A673 (cell line): ENCODE results near the gene PBX1. TPM values are rescaled to one million over a fixed set of nuclear protein-coding genes. Genes with fewer than 3 reads are reported as not detected.

Experiments used
- BruUV-seq: library from RNA; stranded (reverse); fragments of 400-500 nt; replicated peaks from 2 replicates; lab custom pipeline; 2021; lab: Mats Ljungman, UMichigan
- CTCF ChIA-PET: fragments of 300-600 bp; sonication (Branson Sonifier 250); formaldehyde crosslinking; loops from one replicate; lab custom pipeline; 2022; ENCODE audit warnings: antibody characterized with exemption; lab: Charles Lee
- POLR2A ChIA-PET: fragments of 300-600 bp; sonication (Branson Sonifier 250); formaldehyde crosslinking; loops from one replicate; lab custom pipeline; 2022; ENCODE audit warnings: antibody characterized with exemption; ENCODE audit not compliant: low non-redundant PET; lab: Charles Lee
- DNase-seq: peaks from one replicate; pipeline ENCODE4 v3.0.0-alpha.2; 2015; ENCODE audit warnings: low spot score
- H3K27ac ChIP-seq: fragments of 200-600 bp; sonication (generic); 2 replicates; pipeline ENCODE4 v1.5.1; 2016; ENCODE audit warnings: mixed run types, low read depth, mild to moderate bottlenecking, mixed read lengths, antibody characterized with exemption, low read length; ENCODE audit not compliant: poor library complexity, severe bottlenecking
- H3K27me3 ChIP-seq: fragments of 200-600 bp; sonication (generic); replicated peaks from 2 replicates; pipeline ENCODE4 v1.6.1; 2017; ENCODE audit warnings: mixed run types, low read depth, mild to moderate bottlenecking, mixed read lengths, antibody characterized with exemption, low read length; ENCODE audit not compliant: insufficient read depth, poor library complexity
- H3K36me3 ChIP-seq: fragments of 200-600 bp; sonication (generic); 2 replicates; pipeline ENCODE4 v1.6.1; 2016; ENCODE audit warnings: mixed run types, mild to moderate bottlenecking, mixed read lengths, antibody characterized with exemption, low read length; ENCODE audit not compliant: insufficient read depth, poor library complexity, severe bottlenecking
- H3K4me1 ChIP-seq: fragments of 200-600 bp; sonication (generic); 2 replicates; pipeline ENCODE4 v1.6.1; 2017; ENCODE audit warnings: mixed run types, mild to moderate bottlenecking, mixed read lengths, antibody characterized with exemption, low read length; ENCODE audit not compliant: insufficient read depth, poor library complexity, severe bottlenecking
- H3K4me3 ChIP-seq: fragments of 200-600 bp; sonication (generic); 2 replicates; pipeline ENCODE4 v1.5.1; 2016; ENCODE audit warnings: low read depth, mixed run types, mild to moderate bottlenecking, mixed read lengths, low read length; ENCODE audit not compliant: poor library complexity, severe bottlenecking
- H3K9me3 ChIP-seq: fragments of 200-600 bp; sonication (generic); 2 replicates; pipeline ENCODE4 v1.6.1; 2016; ENCODE audit warnings: mixed run types, low read depth, mild to moderate bottlenecking, mixed read lengths, antibody characterized with exemption, low read length; ENCODE audit not compliant: poor library complexity, severe bottlenecking
- EZH2 ChIP-seq: fragments of 200-600 bp; sonication (generic); IDR thresholded peaks from 2 replicates; pipeline ENCODE4 v1.6.1; 2017; ENCODE audit warnings: borderline replicate concordance, low read depth, mild to moderate bottlenecking, mixed read lengths, antibody characterized with exemption, low read length; ENCODE audit not compliant: poor library complexity, severe bottlenecking
- intact Hi-C: fragments of 100-400 bp; cut with micrococcal nuclease; formaldehyde crosslinking; loops from one replicate; pipeline ENCODE4 v1.10.0; 2022; ENCODE audit not compliant: unreplicated experiment
- total RNA-seq: library from RNA; stranded (reverse); gene quantifications from 2 replicates; pipeline ENCODE4 v1.2.3, GENCODE V29; 2021
- TF ChIP-seq, protein P1 (sequence below): fragments of 300-800, 200-600 bp; sonication (generic); conservative IDR thresholded peaks from 2 replicates; pipeline ENCODE4 v1.5.1; 2017; ENCODE audit warnings: low read depth, mild to moderate bottlenecking, antibody characterized with exemption, low read length, moderate library complexity, mixed read lengths

PBX1 gene
- total RNA-seq, 1 experiment from 2014 or later, result 51.5 TPM

DNA sequence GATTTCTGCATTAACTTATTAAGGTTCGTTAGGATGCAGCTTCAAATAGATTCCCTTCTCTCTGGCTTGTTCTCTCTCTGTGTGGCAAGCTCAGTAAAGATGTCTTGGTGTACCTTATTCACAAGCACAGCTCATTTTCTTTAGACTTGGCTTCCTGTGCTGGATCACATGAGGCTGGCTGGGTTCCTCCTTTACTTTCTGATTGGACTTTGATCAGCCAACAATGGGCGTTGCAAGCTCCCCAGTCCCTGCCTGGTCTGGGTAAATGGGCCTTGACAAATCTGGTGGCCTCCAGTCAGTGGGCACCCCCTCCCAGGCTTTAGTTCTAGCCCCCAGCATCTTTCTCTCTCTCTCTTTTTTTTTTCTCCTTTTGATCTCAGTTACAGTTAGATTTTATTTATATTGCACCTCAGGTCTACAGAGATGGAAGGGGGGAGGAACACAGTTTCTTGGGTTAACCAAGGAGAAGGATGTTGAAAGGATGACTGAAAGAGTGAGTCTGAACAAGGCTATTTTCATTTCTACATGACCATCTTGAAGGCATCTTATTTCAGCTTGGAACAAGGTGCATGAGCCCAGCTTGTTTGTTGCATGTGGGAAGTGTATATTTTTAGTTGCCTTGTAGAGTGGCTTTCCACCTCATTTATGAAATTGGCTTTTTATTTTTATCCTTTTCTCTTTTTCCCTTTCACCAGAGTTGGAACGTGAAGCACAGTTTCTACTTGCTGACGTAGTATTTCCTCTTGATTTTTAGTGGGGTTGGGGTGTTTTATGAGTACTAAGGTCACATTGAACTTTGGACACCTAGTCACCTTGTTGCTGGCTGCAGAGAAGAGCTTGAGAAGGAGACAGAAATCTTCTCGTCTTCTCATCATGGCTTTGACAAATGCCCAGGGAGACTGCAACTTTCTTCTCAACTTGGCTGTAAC, 77.1 kb downstream of the PBX1 start:
- H3K27me3 ChIP-seq, result no peaks in the 10 kb centered on the region
- peak; percentile 68 for DNase-seq
- no TSS peak for BruUV-seq
- H3K36me3 ChIP-seq, result no peaks in the 10 kb centered on the region
- ChIA-PET CTCF (no interaction called here), POLR2A (no interaction called here)
- H3K4me3 ChIP-seq, result peak overlapping the region; percentile 21
- no peaks in the 10 kb centered on the region for H3K9me3 ChIP-seq
- no peak for TF ChIP-seq EZH2
- TF ChIP-seq, protein P1, sequence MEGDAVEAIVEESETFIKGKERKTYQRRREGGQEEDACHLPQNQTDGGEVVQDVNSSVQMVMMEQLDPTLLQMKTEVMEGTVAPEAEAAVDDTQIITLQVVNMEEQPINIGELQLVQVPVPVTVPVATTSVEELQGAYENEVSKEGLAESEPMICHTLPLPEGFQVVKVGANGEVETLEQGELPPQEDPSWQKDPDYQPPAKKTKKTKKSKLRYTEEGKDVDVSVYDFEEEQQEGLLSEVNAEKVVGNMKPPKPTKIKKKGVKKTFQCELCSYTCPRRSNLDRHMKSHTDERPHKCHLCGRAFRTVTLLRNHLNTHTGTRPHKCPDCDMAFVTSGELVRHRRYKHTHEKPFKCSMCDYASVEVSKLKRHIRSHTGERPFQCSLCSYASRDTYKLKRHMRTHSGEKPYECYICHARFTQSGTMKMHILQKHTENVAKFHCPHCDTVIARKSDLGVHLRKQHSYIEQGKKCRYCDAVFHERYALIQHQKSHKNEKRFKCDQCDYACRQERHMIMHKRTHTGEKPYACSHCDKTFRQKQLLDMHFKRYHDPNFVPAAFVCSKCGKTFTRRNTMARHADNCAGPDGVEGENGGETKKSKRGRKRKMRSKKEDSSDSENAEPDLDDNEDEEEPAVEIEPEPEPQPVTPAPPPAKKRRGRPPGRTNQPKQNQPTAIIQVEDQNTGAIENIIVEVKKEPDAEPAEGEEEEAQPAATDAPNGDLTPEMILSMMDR, result no peak
- intact Hi-C loops, result no loop called here
- peak overlapping the region; percentile 82 for H3K27ac ChIP-seq
- peaks cover 45% of the 10 kb centered on the region for H3K4me1 ChIP-seq

DNA sequence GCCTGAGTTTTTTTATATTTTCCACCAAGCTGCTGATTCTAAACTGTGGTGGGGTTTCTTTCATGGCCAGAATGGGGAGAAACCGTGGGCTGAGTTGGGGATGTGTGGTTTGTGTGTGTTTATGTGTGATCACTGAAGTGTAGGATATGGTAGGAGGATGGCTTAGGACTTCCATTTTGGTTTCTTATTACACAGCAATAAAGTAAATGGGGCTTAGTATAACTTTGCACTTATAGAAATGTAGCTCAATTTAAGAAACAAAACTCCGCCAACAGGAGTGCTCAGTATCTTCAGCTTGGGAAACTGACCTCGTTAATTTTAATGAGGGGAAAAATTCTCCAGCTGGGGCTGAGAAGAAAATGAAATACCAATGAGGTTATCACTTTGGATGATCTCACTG, 77.8 kb downstream of the PBX1 start:
- CTCF ChIA-PET, result no interaction called here
- Histone ChIP-seq H3K4me1 (peaks cover 45% of the 10 kb centered on the region), H3K27me3 (no peaks in the 10 kb centered on the region), H3K4me3 (no peak overlapping the region), H3K36me3 (no peaks in the 10 kb centered on the region), H3K9me3 (no peaks in the 10 kb centered on the region), H3K27ac (peak overlapping the region; percentile 82)
- TSS peak; percentile 33 for BruUV-seq
- no peak for DNase-seq
- no peak for TF ChIP-seq EZH2
- TF ChIP-seq, protein P1, result no peak
- POLR2A ChIA-PET, result no interaction called here
- intact Hi-C loops, result no loop called here

DNA sequence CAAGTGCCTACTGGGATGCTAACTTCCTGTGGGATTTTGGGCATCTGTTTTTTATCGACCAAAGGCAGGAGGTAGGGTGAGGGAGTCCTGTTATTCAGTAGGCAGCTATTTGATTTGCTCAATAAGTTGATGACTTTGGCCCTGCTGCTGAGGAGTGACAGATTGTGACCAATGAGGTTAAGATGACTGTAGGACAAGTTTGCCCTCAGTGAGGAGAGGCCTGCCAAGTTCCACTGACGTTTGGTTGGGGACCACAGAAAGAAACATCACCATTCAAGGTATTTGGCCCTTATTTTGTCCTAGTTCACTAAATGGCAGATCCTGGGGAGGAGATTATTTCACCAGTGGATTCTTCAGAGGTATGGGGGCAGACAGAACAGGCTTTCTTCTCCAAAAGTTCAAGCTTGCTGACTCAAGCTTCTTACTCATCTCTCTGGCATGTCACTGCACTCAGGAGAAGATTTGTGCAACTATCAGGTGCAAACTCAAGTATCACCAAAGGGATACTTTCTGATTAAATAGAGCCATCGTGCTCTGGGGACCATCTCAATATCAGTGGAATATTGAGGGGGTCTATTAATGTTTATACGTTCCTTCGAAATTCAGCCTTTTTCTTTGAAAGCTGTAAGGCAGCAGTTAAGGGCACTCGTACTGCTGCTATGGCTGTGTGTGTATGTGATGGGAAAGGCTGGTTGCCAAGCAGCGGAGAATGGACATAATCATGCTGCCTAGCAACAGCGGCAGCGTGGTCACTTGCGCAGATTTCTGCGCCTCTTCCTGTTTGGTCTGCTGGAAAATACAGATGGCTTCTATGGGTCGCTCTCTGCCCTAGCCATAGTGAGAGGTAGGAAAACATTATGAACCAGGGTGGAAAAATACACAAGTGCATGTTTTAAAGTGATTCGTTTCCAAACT, 78.7 kb downstream of the PBX1 start:
- H3K9me3 ChIP-seq, result no peaks in the 10 kb centered on the region
- H3K4me1 ChIP-seq, result peaks cover 45% of the 10 kb centered on the region
- no peak for TF ChIP-seq EZH2
- TF ChIP-seq, protein P1, result no peak
- H3K27ac ChIP-seq, result no peak overlapping the region
- H3K4me3 ChIP-seq, result no peak overlapping the region
- no peak for DNase-seq
- BruUV-seq, result no TSS peak
- CTCF ChIA-PET, result no interaction called here
- POLR2A ChIA-PET, result no interaction called here
- H3K36me3 ChIP-seq, result no peaks in the 10 kb centered on the region
- no peaks in the 10 kb centered on the region for H3K27me3 ChIP-seq
- intact Hi-C loops, result no loop called here
